NCI-H2196 (cell line): Measurements from ENCODE around the gene MCTP2.

ENCODE experiments used
- DNase-seq: peaks from one replicate; lab custom pipeline; 2025; ENCODE audit not compliant: unreplicated experiment; lab: John Stamatoyannopoulos, UW

MCTP2 gene

DNA sequence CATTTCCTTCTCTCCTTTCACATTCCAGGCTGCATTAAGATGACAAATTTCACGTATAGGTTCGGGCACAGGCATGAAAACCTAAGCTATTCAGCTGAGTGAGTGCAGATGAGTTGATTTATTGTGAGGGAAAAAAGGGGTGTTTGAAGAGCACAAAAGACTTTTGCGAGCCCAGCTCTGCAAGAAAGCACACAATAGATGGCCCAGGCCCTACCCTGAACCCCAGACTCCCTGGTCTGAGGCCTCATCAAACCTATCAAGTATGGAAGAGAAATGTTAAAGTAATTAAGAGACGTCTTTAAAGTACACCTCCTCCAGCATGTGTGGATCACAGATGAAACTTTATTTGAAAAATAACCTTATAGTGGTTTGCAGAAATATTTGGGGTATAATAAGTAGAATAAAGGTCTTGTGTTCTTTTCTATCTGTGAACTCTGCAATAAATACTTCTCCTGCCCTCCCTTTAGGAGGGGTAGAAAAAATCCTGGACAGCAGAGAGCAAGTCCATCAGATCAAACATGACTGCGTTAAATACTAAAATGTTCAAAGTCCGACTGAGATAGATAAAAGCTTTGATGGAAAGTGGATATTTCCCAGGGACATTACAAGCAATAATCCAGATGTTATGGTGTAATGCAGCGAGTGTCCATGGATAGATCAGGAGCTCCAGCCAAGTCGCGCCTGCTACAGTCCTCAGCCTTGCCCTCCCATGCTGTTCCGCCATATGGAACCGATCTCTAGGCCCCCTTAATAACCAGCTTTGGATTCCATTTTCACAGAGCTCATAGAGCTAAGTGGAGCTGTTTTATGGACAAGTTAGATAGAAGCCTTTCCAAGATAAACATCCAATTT, 121.5 kb downstream of the MCTP2 start:
- no peak for DNase-seq

DNA sequence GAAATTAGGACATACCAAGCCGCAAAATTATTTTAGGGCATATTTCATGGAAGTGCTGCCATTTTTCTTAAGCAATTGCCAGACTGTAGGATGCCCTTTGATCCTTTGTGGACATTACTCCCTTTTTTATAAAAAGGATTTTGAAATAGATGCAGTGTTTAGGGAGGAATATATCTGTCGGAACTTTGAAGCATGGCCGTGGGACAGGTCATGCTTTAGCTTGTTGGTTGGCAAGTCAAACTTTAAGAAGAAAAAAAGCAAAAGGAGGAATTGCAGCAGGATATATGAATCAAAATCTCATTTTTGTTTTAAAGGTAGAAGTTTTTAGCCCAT, 122.1 kb downstream of the MCTP2 start:
- DNase-seq = no peak

DNA sequence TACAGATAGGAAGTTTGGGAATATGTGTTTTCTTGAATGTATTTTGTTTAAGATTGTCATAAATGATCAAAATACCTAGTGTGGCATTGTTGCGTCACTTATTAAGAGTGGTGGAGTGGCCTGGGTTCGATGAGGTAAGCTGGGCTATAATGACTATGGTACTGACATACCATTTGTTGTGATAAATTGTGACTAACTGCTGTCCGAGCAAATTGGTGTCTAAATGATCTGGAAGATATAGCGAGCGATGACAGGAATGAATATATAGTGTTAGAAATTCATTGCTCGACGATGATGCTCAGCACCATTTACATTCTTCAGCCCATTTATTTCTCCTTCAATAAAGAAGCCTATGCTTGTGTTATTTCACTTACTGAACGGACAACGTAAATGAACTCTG, 123.3 kb downstream of the MCTP2 start:
- no peak for DNase-seq

DNA sequence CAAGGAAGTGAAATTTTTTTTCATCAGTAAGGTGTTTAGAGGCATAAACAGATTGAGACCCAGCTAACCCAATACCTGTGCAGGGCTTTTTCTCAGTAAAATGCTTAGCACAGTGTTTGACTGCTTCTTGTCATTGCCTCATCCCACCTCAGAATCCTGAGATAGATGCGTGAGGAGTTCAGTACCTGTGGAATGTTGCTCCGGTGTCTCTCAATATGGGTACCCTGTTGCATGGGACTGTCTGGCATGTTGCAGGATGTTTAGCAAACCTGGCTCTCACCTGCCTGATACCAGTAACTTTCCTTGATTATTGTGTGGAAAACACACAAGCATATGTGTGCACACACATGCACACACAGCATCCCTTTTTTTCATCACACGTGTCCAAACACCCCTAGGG, 128.4 kb downstream of the MCTP2 start:
- DNase-seq = no peak

DNA sequence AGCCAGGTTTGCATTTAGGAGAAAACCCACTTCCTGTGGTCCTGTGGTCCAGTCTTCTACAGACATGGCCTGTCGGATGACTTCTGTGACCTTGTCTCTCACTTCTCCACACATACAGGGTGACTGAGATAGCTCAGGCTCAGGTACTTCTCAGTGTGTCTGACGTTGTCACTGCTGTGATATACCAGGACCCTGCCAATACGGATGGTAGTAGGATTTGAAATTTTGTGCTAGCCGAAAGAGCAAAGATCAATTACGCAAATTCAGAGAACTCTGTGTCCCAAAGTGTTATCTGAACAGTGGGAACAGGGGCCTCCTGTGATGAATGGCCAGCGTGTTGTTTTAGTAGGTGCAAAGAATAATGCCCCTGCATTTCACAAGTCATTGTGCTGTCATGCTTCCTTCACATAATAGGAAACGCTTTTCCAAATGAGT, 128.9 kb downstream of the MCTP2 start:
- DNase-seq = no peak

DNA sequence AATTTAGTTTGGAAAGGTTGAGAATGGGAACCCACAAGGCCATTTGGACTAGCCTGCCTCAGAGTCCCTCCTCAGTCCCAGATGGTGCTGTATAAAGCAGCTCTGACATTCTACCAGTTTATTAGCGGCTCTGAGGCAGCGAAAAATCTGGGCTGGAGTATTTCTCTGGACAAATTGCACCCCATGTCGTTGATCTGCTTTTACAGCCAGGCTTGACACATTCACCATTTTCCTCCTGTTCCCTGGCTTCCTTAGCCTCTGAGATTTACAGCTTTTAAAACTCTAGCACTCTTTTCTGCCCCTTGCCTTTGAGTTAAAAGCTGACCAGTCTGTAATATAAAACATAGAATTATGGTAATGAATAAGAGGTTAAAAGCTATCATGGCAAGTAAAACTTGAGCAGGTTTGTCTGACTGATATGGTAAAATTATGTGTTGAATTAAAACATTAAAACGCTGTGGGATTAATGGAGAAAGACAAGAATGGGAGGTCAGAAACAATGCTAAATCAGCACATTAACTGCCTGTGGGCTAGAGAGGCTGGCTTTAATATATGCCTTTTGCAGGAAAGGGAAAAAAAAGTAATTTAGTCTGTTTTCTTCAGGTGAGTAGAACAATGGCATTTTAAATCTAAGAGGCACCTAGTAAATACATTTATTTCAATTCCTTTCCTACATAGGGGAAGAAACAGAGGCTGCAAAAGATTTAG, 131.2 kb downstream of the MCTP2 start:
- DNase-seq = no peak

DNA sequence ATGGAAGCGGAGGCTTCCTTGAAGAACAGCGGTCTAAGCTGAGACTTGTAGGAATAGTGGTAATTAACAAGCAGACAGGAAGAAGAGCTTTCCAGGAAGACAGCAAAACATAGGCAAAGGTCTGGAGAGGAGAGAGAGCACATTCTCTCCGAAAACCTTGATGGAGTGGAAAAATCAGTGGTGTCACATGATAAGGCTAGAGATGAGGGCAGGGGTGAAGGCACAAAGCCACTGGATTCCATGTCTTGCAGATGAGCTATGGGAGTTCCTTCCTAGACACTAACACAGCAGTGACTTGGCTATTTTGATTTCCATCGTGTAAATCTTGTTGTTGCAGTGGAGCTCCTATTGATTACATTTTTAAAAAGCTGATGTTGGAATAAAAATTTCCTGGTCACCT, 132.0 kb downstream of the MCTP2 start:
- no peak for DNase-seq

DNA sequence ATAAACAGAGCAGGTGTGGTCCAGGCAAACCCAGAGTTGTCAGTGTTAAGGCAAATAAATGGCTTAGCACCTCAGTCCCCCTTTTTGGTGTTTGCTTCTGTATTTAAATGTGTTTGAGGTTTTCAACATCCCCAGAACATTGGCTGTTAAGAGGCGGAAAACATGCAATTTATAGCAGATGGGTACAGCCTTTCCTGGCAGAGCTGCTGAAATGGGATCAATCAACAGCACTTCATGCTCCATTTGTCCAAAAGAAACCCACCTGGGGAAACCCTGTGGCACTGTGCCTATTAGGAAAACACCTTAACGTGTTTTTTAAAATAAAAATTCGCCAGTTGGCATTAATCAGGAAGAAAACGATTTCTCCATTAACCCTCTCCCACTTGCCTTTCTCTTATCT, 135.4 kb downstream of the MCTP2 start:
- no peak for DNase-seq

DNA sequence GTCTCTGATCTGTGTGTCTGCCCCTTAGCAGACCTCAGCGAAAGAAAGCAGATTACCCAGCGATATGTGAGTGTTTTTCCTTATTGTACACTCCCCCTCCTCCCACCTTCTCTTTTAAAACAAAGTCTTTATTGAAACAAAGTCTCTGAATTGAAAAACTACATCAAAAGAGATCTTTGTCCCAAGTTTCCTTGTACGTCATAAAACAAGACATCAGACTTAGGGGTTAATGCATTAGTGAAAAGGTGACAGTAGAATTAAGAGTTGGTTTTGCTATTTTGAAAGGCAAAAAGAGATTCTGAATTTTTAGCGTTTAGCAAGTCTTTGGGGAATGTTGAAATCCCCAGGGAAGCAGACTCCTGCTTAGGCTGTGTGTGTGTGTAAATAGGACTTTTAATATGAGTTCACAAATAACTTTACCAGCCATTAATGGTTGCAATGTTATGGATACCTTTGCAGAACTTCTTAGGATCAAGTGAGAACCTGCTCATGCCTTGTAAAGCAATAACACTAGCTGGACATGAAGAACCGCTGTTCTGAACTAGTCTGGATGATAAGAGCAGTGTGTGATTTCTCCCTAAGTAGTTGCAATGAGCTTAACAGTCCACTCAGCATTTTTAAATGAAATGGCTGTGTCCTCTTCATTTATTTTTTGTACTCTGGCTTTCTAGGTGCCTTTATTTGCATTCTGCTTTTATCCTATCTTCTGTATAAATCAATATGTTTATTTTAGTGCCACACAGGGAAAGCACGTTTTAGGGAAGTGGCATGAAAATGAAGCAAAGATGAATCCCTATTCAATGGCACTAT, 136.6 kb downstream of the MCTP2 start:
- no peak for DNase-seq

DNA sequence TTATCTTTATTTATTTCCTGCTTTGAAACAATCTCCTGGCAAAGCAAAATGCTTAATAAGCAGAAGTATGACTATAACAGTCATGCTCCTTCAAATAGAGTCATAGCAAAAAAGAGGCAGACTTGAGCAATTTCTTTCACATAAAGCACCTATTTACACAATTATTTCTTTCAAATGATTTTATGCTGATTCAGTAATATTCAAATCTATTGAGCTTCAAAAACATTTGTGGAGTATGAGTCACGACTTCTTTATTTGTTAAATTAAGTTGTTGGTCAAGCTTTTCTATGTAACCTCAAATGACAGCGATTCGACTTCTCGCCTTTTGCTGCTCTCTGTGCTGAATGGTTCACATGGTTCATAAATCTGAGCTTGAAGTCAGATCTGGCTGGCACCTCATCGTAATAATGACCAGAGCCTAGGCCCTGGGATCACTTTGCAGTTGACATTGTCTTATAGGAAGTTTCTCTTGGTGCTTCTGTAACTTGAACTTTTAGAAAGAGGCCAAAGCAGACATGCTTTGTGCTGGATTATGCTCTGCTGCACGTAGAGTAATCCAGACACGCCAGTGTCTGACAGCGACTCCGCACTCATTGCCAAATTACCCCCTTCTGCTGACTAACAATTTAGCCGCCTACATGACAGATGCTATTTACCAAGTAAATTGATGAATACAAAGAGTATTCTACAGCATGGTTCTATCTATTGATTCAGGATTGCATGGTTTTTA, 139.0 kb downstream of the MCTP2 start:
- DNase-seq = no peak

DNA sequence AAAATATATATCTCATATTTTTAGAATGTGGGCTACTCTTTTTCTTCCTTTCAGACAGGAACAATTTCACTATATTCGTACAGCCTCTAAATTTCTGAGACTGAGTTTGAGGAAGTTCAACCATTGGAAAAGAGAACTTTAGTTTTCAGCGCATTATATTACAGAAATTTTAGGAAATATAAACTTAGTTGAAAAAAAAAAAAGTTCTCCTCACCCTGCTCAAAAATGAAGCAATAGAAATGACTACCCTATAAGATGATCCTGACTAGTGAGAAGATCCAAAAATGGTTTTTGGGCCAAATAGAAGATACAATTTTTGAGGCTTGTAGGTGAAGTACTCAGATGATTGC, 139.6 kb downstream of the MCTP2 start:
- DNase-seq = no peak

DNA sequence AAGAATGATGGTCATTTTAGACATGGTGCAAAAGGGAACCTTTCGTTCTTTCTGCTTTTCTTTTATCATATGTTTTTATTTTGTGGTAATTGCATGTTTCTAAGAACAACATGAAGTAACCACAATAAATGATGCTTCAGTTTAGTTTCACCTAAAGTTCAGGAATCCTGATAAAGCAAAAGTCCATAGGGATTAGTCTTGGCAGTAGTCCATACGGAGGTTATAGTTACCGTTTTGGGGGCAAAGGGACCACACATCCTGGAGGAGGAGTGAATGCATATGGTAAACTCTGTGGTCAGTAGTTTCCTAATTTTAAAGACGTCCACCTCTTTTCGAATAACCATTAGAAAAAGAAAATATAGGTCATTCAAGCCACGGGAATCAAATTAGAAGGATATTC, 141.5 kb downstream of the MCTP2 start:
- DNase-seq = no peak

DNA sequence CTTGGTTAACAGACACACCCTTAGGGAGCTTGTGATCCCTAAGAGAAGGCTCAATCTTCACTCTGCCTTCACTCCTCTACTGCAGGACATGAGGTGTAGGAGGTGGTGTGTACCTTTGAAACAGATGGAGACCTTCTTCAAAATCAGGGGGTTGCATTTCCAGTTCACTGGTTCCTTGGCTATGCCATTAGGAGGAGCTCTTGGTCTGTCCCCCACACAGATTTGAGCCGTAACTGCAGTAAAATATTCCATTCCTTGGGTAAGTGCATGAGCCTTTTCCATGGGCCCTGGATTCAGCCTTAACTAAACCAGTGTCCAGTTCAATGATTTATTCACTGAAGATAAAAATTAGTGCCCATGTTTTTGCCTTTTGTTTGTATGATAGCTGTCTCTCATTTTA, 144.6 kb downstream of the MCTP2 start:
- DNase-seq = no peak

DNA sequence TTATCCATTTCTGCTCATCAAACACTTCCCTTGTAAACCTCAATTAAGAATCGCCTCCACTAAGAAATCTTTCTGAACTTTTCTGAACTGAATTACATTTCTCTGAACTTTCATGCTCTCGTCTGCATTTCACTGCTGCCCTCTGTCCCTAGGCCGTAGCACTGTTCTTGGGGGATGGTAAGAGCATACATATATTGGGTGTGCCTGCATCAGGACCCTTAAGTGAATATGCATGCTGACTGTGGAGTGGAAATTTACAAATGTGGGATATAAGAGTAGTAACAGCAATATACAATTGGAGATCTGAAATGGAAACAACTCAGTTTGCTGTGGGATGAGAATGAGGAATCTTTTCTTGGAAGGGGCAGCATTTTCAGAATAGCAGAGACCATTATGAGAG, 148.6 kb downstream of the MCTP2 start:
- DNase-seq = no peak

DNA sequence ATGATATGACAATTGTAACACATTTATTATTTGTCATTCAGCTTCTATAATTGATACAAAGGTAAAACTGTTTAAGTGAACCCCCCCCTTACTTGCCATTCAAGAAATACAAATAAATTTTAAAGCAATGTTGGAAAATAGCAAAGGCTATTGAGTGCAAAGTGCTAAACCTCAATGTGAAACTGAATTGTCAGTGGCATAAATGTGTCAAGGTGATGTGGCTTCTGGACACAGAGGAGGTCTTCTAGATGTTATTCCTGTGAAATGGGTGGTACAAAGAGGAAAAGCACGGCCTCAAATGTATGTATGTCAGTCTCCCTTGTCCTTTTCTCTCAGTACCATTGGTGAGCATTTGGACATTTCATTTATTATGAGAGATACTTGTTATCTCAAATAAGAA, 149.4 kb downstream of the MCTP2 start:
- no peak for DNase-seq

DNA sequence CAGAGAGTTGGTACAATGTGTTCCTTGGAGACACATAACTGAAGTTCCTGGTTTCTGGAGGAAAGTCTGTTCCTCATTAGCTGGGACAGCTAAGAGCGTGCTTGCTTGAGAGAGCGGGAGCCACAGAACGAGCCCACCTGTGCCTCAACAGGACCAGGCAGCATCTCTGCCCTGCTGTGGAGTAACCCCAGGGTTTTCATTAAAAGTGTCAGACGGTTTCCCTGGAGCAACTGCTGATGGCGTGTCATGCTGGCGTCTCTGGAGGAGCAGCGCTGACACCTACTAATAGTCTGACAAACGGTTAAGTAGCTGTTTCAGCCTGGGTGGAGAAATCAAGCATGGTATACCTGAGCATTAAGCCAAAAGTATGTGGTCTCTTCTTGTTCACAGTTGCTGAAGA, 150.0 kb downstream of the MCTP2 start:
- no peak for DNase-seq

DNA sequence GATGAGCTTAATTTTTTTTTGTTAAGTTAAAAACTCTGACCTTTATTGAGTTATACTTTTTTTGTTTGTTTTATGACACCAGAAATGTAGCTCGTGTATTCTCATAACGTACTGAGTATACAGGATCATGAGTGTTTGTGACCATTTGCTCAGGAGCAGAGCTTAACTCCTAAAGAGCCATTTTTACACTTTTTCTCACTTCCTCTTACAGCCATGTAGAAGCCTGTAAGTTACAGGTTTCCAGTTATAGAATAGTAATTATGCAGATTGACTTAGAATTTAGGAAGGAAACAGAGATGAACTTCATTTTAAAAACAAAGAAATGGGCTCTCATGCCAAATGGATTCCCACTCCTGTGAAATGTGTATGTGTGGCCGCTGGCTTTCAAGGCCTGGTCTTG, 151.7 kb downstream of the MCTP2 start:
- DNase-seq = no peak

DNA sequence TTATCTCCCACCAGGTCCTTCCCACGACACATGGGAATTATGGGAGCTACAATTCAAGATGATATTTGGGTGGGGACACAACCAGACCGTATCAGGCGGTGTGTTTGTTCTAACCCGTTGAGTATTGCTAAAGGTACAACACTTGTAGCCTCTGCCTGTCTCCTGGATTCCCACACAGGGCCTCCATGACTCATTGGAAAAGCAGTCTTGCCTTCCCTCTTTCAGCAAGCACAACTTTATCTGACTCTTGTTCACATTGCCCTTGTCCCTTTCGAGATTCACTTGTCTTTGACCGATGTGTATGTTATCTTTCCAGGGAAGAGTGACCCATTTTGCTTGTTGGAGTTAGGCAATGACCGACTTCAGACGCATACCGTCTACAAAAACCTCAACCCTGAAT, 152.3 kb downstream of the MCTP2 start:
- DNase-seq = no peak

DNA sequence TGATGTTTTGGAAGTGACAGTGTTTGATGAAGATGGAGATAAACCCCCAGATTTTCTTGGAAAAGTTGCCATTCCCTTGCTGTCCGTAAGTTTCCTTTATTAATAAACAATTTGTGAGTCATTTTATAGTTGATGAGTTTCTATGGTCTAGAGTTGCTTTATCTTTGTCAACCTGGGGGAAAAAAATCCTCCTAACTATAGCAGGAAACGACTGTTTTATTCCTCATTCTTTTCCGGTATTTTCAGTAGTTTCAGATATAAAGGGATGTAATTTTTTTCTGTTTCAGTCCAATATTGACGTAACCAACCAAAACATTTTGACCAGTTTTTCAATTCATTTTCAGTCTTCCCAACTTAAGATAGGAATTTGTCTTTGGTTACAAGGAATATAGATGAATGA, 154.1 kb downstream of the MCTP2 start:
- DNase-seq = no peak

DNA sequence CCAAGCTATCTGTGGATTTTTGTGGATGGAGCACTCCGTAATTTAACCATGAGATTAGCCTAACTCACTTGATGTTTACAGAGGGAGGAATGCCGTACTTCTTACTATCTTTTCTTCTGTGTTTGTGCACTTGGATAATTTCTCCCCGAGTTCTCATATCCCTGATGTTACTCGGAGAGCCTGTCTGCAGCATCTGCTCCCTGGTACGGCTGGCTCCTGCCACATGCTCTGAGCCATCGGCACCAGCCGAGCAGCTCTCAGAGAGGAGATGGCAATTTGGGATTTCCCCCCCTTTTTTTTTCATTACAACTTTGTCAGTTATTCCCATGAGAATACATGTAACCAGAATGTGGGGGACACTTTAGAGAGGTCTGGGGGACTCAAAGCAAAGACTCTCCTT, 155.0 kb downstream of the MCTP2 start:
- no peak for DNase-seq

DNA sequence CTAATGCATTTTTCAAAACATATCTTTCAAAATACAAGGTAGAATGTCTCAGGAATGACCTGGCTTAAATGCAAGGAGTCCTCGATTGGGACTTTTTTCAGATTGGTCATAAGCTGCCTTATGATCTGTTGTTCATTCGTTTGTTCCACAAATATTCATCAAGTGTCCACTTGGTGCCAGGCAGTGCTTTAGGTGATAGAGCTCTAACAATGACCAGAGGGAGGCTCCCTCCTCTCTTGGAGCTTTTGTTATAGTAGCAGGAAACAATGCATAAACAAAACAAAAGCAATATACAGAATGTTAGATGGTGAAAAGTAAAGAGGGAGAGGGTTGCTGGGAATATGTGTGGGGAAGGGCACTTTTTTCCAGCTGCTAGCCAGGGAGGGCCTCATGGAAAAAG, 156.1 kb downstream of the MCTP2 start:
- DNase-seq = no peak
